NOMO-1 treated with DMSO at 0.1 percent for 48 hours (cell line): Measurements from ENCODE around the gene CD27.
"Not testable (repeated sequence)": the region's sequence is repeated elsewhere in the genome, so short reads cannot be mapped to it uniquely, and the experiment has no call there.

Experiments used
- DNase-seq: peaks from one replicate; lab custom pipeline; 2025; ENCODE audit not compliant: unreplicated experiment; lab: John Stamatoyannopoulos, UW

CD27 gene

DNA sequence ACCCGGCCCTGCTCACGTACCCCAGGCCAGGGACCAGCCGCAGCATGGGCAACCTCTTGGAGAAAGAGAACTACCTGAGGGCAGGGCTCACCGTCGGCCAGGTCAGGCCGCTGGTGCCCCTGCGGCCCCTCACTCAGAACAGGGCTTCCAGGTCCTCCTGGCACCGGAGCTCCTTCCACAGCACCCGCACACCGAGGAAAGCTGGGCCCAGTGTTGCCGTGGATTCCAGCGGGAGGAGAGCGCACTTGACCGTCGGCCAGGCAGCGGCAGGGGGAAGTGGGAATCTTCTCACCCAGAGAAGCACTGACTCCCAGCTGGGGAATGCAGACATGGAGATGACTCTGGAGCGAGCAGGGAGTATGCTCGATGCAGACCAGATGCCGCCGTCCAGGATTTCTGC, 33.7 kb downstream of the CD27 start:
- DNase-seq, result no peak

DNA sequence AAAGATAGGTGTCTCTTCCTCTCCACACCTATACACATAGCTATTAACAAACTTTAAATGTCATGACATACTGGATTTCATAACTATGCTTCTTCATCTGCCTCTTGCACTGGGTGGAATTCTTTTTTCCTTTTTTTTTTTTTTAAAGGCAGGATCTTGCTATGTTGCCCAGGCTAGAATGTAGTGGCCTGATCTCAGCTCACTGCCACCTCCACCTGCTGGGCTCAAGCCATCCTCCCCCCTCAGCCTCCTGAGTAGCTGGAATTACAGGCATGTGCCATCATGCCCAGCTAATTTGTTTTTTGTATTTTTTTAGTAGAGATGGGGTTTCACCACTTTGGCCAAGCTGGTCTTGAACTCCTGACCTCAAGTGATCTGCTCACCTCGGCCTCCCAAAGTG, 43.5 kb downstream of the CD27 start:
- no peak for DNase-seq

DNA sequence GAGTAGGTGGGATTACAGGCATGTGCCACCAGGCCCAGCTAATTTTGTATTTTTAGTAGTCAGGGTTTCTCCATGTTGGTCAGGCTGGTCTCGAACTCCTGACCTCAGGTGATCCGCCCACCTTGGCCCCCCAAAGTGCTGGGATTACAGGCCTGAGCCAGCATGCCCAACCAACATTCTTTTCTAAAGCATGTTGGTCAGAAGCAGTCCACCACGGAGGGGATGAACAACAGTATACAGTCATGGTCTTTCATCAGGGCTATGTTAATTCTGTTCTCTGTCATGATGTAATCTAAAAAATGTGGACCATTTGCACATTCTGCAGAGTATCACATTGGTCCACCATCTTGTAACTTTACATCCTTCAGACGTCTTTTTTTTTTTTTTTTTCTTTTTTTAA, 44.7 kb downstream of the CD27 start:
- no peak for DNase-seq

DNA sequence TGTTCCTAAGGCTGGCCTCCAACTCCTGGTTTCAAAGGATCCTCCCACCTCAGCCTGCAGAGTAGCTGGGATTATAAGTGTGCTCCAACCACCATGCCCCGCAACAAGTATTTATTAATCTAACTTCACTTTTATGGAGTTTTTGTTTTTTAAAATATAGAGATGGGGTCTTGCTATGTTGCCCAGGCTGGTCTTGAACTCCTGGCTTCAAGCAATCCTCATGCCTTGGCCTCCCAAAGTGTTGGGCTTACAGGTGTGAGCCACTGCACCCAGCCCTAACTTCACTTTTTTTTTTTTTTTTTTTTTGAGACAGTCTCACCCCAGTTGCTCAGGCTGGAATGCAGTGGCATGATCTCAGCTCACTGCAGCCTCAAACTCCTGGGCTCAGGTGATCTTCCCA, 45.9 kb downstream of the CD27 start:
- DNase-seq, result not testable (repeated sequence)

DNA sequence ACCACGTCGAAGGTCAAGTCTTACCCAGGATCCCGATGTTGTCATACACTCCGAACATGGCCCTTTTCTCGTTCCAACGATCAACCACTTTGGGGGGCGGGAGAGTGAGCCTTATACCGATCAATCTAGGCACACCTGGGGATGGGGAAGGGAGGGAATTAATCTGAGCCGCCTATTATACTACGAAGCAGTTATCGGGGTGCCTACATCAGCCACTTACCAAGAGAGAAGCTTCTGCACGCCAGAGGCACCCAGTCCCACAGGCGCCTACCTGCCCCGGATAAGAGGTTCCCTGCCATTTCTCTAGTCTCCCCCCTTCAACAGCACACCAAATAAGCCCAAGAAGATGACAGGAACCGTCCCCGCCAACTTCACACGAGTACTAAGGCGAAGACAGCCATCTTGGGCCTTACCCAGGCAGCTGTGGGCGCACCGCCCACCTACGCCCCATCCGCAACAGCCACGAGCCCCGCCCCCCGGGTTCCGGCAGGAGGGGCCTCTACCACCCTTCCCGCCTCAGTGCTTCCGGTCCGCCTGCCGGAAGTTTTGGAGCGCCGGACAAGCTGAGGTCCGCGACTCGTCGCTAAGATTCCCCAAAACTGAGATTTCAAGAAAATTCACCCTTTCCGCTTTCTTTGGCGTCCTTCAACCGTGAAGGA, 48.2 kb downstream of the CD27 start, which contains the start of gene MRPL51:
Gene MRPL51 (minus strand): TSS at position 425 of the 659 bp plus-strand sequence. CDS start 126 bp downstream, at position 299.
- DNase-seq, result peak; percentile 92

DNA sequence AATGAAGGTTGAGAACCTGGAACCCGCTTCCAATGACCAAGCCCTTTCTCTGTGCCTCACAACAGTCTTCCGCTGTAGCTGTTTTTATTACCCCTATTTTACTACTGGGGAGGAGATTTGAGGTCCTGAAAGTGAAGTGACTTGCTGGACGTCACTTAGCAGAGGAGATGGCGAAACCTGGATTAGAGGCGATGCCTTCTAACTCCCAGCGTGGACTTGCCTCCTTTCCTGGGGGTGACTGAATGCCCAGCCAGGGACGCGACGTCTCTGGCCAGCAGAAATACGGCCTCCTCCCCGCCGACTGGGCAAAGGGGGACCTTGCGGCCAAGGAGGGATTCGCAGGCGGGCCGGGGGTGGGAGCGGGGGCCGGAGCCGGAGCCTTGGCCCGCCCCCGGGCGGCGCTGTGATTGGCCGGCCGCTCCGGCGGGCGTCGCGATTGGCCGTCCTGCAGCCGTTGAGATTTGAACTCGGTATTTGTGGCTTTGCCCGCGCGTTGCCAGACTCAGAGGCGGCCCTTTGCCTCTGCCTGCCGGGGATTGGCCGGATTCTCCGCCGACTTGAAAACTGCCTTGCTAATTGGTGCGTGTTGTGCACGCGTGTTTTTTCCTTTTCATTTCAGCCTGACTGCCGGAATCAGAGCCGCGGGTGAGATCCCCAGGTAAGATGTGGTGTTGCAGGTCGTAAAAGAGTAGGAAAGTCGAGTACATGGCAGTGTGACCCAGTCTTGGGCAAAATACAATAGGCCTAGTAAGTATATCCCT, 48.9 kb downstream of the CD27 start, which contains the start of gene NCAPD2:
Gene NCAPD2 (plus strand): TSS at position 606 of the 761 bp plus-strand sequence. CDS start 997 bp downstream, outside the sequence.
- peak; percentile 97 for DNase-seq

DNA sequence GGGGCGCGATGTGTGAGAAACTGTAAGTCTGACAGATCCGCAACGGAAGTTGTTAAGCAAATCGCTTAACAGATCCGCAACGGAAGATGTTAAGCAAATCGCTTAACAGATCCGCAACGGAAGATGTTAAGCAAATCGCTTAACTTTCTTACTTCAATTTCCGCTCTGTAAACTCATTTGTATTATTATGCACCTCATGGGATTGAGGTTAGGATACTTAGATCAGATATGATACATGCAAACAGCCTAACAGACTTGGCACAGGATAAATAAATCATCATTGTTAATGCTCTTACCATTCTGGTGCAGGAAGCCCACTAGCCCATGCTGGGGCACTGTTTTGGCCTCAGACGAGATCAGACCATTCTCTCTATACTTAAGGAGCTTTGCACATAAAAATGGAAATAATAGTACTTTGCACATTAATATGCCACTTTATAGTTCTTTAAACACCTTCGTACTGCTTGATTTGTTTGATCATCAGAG, 49.5 kb downstream of the CD27 start:
- peak; percentile 53 for DNase-seq

DNA sequence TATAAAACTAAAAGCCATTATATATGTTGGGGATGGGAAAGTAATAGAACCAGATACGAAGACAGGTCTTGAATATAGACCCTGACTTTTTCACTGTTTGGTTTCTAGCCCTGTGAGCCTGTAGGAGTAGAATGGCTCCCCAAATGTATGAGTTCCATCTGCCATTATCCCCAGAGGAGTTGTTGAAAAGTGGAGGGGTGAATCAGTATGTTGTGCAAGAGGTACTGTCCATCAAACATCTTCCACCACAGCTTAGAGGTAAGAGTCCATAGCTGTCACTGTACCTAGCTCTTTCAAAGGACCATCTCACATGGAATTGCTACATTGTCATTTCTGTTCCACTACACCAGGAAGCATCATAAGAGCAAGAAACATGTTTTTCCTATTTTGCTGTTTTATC, 50.2 kb downstream of the CD27 start:
- DNase-seq, result no peak

DNA sequence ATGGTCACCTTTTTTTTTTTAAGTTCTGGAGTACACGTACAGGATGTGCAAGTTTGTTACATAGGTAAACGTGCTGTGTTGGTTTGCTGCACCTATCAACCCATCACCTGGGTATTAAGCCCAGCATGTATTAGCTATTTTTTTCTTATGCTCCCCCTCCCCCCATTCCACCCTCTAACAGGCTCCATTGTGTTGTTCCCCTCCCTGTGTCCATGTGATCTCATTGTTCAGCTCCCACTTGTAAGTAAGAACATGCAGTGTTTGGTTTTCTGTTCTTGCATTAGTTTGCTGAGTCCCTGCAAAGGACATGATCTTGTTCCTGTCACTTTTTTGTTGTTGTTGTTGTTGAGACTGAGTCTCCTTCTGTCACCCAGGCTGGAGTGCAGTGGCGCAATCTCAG, 52.5 kb downstream of the CD27 start:
- DNase-seq, result not testable (repeated sequence)

DNA sequence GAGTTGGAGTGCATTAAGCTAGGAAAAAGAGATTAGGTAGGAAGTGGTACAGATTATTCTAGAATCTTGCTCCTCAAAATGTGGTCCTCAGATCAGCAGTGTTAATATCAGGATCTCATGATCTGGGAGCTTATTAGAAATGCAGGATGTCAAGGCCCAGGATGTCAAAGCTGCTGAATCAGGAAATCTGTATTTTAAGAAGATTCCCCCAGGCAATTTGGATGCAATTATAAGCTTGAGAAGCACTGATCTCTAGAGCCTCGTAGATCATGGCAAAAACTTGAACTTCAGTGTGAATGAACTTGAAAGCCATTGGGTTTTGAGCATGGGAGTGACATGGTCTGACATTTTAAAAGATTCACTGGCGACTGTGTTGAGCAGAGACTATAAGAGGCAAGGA, 55.7 kb downstream of the CD27 start:
- DNase-seq, result no peak
